ENCODE measurements around the gene IGF1R.
A peak's percentile ranks its signal among the peaks of the same experiment; 100 is the strongest.

The IGF1R gene

DNA sequence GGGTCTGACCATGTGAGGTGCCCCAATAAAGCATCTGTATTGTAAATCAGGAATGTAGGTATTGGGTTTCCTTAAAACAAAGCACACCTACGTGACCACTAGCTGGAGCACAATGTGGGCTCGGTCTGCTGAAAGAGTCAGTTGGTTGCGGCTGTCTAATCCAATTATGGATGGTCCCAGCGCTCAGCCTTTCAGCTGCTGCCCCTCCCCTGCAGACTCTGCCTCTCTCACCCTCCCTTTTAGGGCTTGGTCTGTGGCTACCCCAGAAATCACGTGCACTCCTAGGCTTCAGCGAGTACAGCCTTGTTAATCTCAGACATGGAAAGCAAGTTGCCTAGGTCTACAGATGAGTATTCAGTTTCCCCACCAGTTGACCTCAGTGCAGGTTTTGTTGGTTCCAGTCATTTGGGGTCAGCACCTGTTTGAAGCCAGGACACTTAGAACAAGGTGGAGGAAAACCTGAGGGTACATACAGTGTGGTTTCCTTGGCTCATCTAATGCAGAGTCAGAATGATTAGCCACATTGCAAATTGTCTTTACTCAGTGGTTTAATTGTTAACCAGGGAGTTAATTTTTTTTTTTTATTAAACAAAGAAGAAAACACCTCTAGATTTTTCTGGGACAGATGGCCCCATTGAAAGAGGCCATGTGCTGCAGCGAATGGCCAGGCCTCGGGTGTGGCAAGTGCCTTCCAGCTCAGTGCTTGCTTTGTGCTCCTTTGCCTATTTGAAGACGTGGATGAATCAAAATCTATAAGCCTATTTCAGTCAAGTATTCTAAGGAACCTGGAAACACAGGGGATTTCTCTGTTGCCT is 137.7 kb downstream of the IGF1R start:
- peak; percentile 78 for DNase-seq (ENCODE audit: low read depth)
- TF ChIP-seq, protein P1, sequence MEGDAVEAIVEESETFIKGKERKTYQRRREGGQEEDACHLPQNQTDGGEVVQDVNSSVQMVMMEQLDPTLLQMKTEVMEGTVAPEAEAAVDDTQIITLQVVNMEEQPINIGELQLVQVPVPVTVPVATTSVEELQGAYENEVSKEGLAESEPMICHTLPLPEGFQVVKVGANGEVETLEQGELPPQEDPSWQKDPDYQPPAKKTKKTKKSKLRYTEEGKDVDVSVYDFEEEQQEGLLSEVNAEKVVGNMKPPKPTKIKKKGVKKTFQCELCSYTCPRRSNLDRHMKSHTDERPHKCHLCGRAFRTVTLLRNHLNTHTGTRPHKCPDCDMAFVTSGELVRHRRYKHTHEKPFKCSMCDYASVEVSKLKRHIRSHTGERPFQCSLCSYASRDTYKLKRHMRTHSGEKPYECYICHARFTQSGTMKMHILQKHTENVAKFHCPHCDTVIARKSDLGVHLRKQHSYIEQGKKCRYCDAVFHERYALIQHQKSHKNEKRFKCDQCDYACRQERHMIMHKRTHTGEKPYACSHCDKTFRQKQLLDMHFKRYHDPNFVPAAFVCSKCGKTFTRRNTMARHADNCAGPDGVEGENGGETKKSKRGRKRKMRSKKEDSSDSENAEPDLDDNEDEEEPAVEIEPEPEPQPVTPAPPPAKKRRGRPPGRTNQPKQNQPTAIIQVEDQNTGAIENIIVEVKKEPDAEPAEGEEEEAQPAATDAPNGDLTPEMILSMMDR (conservative IDR thresholded peaks at IDR 0.05; ENCODE audit: low read depth, low read length), result peak; percentile 6
- H3K4me3 ChIP-seq (ENCODE audit: low read length), result peak overlapping the region; percentile 13

DNA sequence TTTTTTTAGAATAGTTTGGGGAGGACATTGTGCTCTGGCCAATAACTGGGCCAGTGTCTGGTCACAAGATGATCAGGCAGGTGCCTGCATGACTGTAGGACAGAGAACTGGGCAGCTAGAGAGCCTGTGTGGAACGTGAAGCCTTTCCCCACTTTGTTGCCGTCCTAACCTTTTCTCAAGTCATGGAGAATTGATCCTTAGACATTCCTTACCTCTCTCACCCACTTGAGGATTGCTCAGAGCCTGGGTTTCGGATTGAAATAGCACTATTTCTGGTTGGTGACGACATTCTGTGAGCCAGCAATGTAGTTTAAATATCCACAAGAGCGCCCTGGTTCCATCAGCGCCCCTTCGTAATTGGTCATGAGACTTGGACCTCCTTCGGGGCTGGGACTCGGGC is 138.4 kb downstream of the IGF1R start:
- DNase-seq (ENCODE audit: low read depth), result no peak
- TF ChIP-seq, protein P1 (conservative IDR thresholded peaks at IDR 0.05; ENCODE audit: low read depth, low read length), result no peak
- no peak overlapping the region for H3K4me3 ChIP-seq (ENCODE audit: low read length)

DNA sequence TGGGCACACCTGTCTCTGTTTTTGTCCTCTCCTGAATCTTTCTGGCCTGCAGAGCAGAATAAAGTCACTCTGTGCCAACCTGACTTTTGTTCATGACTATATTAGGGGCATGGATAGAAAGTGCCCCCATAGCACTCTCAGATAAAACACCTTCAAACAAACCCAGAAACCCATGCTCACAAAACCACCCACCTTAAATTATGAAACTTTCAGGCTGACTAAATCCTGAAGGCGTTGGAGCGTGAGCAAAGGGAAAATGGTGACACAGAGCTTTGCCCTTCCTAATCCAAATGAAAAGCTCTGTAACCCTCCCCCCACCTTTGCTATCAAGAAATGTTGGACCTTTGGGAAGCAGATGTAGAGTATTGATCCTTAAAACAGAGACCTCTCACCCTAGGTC is 138.9 kb downstream of the IGF1R start:
- TF ChIP-seq, protein P1 (conservative IDR thresholded peaks at IDR 0.05; ENCODE audit: low read depth, low read length), result no peak
- no peak for DNase-seq (ENCODE audit: low read depth)
- no peak overlapping the region for H3K4me3 ChIP-seq (ENCODE audit: low read length)

DNA sequence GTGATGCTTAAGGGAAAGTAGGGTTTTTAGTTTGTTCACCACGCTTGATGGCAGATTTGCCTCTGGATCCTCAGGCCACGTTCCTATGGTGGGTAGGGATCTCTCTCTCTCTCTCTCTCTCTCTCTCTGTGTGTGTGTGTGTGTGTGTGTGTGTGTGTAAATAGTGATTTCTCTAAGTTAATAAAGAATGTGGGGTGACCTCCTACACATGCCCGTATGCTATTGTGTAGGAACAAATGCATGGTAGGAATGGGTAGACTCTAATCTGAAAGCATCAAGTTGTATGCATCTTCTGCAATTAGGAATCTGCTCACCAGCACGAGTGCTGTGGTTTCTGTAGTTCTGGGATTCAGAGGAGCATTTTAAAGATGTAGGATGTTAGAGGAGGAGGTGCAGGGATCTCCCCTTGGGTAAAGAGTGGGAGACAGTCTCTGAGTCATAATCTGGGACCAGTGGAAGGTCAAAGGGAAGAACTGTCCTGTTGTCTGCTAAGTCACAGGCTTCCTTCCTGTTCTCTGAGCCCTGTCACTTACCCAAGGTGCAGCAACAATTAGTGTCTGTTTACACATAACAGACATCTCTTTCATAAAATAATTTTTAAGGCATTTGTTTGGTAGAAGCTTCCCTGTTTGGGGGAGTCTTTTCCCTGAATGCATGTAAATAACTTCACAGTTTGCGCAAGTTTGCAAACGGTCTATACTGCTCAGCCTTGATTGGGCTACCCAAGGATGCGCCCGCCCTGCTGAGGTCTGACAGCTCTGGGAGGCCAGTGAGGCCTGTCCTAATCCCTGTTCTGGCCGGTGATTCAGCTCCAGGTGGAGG is 139.8 kb downstream of the IGF1R start:
- TF ChIP-seq, protein P1 (conservative IDR thresholded peaks at IDR 0.05; ENCODE audit: low read depth, low read length), result no peak
- H3K4me3 ChIP-seq (ENCODE audit: low read length), result no peak overlapping the region
- DNase-seq (ENCODE audit: low read depth), result no peak

DNA sequence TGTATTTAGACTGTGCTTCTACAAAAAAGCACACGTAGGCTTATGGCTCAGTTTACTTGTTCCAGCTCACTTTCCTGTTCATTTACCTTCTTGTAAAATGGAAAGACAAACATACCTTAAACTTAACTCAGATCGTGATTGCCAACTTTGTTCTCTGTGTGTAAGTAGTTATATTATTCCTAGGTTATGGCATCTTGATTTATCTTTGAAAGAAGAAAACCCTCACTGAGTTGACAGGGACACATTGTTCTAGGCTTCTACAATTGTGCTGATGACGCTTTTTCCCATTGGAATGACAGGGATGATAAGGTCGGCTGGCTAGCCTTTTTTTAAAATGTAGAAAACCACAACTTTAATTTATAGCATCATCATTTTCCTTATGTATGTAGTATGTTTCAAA is 140.7 kb downstream of the IGF1R start:
- no peak for DNase-seq (ENCODE audit: low read depth)
- no peak overlapping the region for H3K4me3 ChIP-seq (ENCODE audit: low read length)
- TF ChIP-seq, protein P1 (conservative IDR thresholded peaks at IDR 0.05; ENCODE audit: low read depth, low read length), result no peak

DNA sequence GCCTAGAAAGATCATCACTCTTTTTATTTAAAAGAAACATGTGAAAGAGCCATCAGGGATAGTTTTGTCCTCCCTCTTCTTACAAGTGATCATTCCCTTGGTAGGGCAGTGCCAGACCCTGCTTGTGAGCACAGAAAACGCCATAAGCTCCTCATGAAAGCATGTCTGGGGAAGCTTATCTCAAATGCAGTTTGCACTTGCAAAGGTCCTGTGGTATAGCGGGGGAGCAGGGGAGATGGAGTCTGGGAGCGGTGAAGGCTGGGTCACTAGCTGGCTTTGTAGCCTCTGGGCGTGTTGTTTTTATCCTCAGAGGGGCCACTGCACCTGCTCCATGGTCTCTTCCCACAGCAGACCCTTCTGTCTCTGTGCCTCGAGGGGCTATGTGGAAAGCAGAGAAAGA is 141.9 kb downstream of the IGF1R start:
- DNase-seq (ENCODE audit: low read depth), result no peak
- TF ChIP-seq, protein P1 (conservative IDR thresholded peaks at IDR 0.05; ENCODE audit: low read depth, low read length), result no peak

More for the DNA sequence above, 141.9 kb downstream of the IGF1R start:
- H3K4me3 ChIP-seq (ENCODE audit: low read length), result no peak overlapping the region
